HG02885 (cell line): ENCODE results near the gene PRR3.
A peak's percentile ranks its signal among the peaks of the same experiment; 100 is the strongest.
"Not testable (repeated sequence)": the region's sequence is repeated elsewhere in the genome, so short reads cannot be mapped to it uniquely, and the experiment has no call there.

Source experiments
- ATAC-seq: cut with Tn5 transposase; IDR thresholded peaks from one replicate; pipeline ENCODE4 v1.9.1; 2021; ENCODE audit warnings: mild to moderate bottlenecking; ENCODE audit not compliant: unreplicated experiment, poor library complexity

PRR3 gene

DNA sequence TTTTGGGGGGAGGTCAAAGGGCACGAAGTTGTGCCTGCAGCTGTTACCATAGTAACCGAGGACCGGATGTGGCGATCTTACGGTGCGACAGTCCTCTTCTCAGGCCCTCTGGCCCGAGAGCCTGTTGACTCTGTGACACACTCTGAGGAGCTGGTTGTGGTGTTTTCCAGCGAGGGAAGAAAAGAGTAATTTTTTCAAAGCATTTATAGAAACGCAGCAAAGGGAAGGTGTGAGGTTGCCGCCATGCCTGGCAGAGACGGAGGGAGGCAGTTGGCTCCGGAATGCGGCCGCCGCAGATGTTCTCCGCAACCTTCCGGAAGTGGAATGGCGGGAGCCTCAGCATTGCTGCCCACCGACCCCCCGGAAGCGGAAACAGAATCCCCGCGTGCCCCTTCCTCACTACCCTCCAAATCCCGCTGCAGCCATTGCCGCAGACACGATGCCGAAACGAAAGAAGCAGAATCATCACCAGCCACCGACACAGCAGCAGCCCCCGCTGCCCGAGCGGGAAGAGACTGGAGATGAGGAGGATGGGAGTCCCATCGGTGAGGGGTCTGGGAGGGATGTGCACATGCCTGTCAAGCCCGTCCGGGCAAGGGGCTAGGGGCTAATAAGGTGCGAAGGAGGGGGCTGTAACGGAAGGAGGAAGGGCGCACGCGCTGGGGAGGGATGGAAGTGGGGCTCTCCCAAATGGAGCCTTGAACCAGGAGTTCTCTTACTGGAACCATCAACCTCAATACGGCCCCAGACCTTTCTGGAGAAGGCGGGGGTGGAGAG, at the start of gene PRR3:
PRR3 (plus strand) TSS at position 390 of the 777 bp plus-strand sequence; CDS start at position 440, 50 bp downstream.
- peak; percentile 65 for ATAC-seq

DNA sequence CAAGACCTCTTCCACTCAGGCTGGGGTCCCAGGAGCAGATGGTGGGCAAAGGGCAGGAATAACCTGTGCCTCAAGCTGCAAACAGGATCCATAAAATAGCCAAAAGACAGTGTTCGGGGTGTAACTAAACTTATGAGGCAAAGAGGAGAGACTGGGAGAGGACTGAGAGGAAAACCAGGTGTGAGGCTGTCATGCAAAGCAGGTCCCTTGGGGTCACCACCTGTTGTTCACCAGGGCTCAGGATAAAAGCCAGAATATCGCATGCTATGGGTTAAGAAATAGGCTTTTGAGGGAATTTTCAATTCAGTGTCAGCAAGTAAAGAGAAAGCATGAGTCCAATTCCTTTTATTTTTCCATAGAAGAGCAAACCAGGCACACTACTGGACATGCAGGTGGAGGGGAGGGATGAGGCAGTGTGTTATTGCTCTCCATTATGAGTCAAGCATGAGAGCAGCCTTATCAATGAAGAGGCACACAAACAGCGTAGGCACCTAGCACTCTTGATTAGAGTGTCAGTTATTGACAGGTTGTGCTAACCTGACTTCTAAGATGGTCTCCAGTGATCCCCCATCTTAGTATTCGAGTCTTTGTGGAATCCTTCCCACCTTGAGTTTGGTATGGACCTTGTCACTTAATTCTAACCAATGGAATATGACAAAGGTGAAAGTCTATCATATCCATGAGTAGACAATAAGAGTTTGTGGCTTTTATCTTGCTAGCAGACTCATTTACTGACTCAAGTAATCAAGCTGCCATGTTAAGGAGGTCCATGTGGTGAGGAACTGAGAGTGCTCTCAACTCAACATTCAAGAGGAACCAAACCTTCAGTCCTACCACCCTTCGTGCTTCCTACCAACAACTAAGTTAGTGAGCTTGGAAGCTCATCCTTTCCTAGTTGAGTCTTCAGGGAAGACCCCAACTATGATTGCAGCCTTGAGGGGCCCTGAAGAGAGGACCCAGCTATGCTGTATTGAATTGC, 49.0 kb upstream of the PRR3 start:
- ATAC-seq: peak; percentile 50

DNA sequence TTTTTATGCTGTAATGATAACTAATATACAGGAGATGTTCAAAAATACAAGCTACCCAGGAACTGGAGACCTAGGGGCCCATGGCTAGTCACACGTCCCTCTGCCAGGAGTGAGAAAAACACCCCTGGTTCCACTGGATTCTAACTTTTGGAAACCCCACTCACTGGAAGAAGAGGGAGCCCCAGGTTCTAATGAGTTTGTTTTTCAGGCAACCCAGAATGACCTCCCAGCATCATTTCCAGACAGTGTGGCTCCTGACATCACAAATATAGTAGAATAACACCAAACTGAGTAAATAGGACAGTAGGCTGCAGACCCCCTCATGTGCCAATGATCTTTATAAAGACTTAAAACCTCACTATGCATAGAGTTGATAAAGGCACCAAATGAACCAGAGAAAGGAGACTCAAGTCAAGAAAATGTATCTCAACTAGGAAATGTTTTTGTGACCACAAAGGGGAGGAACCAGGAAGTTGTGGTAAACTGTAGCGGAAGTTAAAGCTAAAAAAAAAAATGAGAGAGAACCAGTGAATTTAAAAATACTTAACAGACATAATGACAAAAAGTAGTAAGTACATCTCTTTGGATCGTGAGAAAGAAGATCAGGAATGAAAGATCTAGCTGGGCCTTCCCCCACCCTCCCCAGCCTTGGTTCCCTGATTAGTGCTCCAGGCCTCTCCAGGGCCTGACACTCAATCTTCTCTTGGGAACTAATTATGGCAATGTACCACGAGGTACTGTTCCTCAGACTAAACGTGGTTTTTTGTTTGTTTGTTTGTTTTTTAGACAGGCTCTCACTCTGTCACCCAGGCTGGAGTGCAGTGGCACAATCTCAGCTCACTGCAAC, 48.0 kb upstream of the PRR3 start:
- peak; percentile 51 for ATAC-seq

DNA sequence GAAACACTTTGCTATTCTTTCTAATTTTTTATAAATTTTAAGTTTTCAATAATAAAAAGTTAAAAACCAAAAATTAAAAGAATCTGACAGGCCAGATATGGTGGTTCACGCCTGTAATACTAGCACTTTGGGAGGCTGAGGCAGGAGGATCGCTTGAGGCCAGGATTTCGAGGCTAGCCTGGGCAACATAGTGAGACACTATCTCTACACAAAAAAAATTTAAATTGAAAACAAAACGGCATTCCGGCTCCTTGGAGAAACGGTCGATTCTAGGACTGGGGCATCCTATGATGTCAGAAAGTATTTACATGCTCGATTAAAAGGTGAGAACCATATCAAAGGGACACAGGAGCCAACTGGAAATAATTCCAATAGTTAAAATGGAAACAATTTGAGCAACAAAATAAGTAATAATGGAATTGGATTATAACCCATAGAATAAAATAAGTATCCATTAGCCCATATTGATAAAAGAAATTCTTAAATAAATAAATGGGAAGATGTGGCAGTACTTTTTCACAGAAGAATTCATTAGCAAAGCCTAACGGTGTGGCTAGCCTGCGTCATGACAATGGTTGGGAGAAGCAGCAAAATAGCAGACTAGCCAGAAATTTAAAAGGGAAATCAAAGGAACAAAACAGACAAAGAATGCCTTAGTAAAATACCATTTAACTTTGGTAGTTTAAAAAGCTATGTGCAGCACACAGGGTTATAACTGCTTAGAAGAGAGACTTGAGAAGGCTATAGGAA, 46.5 kb upstream of the PRR3 start:
- no peak for ATAC-seq

GRCh38 chr6:30511169-30511546, 45.9 kb upstream of the PRR3 start:
- no peak for ATAC-seq

- no peak for ATAC-seq
Observed at GRCh38 chr6:30513451-30513850, 43.6 kb upstream of the PRR3 start.

DNA sequence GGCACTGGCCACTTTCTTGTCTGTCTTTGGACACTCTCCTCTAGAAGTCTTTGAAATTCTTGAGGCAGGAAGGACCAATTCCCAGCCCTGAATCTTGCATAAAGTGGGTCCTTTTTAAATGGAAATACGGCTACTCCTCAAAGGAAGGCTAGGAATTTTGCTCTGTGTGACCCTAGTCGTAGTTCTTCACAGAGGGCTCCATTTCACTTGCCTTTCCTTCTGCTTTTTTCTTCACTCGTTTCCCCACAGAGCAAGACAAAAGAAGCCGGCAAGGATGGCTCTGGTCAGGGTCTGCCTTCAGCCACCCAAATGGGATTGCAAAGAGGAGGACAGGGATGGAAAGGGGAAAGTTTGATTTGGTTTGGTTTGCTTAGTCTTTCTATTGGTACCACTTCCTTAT, 42.0 kb upstream of the PRR3 start:
- no peak for ATAC-seq

DNA sequence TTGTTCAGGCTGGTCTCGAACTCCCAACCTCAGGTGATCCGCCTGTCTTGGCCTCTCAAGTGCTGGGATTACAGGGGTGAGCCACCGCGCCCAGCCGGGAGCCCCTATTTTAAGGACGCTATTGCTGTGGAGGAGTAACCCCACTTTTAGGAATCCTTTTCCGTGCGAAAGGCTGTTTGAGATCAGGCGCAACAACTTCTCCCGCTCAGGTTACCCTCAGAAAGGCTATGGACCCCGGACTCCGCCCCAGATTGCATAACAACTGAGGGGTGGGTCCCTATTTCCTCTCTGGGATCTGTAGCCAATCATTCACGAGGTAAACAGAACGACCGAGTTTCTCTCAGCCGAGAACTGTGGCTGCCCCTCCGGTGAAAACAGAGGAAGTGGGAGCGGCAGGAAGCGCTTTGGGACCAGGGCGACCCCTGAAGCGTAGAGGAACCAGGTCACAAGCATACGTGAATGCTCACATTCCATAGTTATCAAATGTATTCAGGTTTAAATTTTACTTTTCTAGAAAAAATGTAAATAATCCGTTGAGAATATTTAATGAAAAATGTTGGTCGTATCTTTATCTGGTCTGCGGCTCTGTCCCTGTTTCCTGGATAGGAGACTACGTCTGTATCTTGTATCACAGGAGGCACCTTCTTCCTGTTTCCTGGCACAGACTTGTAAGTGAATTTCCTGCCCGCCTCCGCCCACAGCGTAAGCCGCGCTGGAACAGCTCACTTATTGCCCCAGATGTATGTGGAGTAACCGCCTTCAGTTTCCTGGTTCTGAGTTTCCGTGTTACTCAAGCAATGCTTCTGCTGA, 40.9 kb upstream of the PRR3 start:
- peak; percentile 72 for ATAC-seq

DNA sequence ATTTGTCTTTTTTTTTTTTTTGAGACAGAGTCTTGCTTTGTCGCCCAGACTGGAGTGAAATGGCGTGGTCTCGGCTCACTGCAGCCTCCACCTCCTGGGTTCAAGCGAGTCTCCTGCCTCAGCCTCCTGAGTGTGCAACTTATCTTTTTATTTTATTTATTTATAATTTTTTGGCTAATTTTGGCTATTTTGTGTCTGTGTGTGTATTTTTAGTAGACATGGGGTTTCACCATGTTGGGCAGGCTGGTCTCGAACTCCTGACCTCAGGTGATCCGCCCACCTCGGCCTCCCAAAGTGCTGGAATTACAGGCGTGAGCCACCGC, 40.4 kb upstream of the PRR3 start:
- not testable (repeated sequence) for ATAC-seq

GRCh38 chr6:30517767-30518504, 39.2 kb upstream of the PRR3 start:
- not testable (repeated sequence) for ATAC-seq

- ATAC-seq: not testable (repeated sequence)
Observed at GRCh38 chr6:30518505-30519145, 38.5 kb upstream of the PRR3 start.

DNA sequence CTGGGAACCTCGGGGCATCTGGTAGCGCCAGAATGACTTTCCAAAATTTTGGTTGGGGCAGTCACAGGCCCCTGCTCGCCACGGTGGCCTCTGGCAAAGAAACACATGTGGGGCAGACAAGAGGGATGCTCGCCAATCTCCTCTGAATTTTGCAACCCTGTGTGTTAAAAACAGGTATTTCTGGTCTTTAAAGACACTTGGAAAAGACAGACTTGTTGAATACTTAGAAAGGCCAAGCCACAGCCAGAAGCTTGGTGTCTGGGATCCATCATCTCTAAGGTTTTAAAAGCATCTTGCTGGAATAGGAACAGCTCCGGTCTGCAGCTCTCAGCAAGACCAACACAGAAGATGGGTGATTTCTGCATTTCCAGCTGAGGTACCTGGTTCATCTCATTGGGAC, 36.6 kb upstream of the PRR3 start:
- no peak for ATAC-seq

GRCh38 chr6:30521082-30521481, 36.0 kb upstream of the PRR3 start:
- ATAC-seq: not testable (repeated sequence)

- not testable (repeated sequence) for ATAC-seq
Observed at GRCh38 chr6:30521952-30522351, 35.1 kb upstream of the PRR3 start.

- ATAC-seq: not testable (repeated sequence)
Observed at GRCh38 chr6:30526444-30526843, 30.7 kb upstream of the PRR3 start.

- ATAC-seq: peak; percentile 40
Observed at GRCh38 chr6:30529349-30529875, 27.7 kb upstream of the PRR3 start.

DNA sequence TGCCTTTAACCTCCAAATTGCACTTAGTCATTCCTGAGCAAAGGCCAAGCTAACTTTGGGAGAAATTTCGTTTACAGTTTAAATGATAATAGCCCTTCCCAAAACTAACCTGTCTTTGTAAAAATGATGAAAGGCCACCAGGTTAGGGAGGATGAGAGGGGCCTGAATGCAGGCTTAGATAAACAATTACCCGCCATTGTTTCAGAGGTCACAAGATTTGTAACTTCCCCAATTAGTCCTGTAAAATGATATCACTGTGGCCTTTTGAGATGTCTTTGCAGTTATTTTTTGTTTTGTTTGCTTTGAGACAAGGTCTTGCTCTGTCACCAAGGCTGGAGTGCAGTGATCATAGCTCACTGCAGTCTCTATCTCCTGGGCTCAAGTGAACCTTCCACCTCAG, 27.1 kb upstream of the PRR3 start:
- ATAC-seq: no peak
